GM21825 (cell line): ENCODE measurements around the gene APBA1.
"Not testable (repeated sequence)": the region's sequence is repeated elsewhere in the genome, so short reads cannot be mapped to it uniquely, and the experiment has no call there.

Experiments used
- ATAC-seq: cut with Tn5 transposase; IDR thresholded peaks from one replicate; pipeline ENCODE4 v1.9.1; 2021; ENCODE audit warnings: mild to moderate bottlenecking, moderate library complexity; ENCODE audit not compliant: unreplicated experiment

APBA1 gene

DNA sequence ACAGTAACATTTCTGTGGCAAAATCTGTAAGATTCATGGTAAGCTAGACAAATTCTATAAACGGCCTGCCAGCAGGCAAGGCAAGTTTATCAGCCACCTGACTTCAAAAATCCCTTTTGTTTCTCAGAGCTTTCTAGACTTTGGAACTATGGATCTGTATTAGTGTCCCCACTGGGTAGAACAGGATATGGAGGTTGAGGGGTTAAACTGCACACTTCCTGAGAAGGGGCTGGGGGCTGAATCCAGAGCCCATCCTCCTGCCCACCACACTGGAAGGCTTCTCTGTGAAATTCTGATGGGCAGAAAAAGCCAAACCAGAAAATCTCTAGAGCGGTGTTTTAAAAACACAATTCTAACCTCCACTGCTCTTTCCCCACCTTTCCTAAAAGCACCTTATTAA, 218.4 kb downstream of the APBA1 start:
- ATAC-seq = no peak

DNA sequence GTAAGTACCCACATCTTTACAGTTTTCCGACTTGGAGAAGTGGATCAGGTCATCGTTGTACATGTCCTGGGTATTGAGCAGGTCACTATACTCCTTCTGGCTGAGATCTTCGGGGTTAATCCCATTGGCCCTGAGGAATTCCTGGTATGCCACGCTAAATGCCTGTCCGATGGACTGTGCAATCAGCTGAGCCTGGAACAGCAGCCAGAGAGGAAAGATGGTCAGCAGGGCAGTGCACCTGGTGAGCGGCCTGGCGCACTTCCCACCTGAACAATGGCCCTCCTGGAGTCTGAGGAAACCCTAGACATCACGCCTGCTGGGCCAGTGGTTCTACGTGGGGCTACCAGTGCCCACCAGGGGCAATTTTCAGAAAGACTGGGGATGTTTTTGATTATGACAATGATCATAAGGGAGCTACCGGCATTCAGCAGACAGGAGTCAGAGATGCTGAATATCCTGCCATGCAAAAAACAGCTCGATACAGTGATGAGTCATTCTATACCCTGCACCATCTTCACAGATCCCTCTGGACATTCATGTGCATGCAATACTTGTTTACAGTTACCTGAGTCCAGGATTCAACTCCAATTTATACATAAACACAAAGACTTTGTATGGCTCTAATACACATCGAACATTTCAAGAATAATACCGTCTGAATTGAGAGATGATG, 219.9 kb downstream of the APBA1 start:
- ATAC-seq = no peak

DNA sequence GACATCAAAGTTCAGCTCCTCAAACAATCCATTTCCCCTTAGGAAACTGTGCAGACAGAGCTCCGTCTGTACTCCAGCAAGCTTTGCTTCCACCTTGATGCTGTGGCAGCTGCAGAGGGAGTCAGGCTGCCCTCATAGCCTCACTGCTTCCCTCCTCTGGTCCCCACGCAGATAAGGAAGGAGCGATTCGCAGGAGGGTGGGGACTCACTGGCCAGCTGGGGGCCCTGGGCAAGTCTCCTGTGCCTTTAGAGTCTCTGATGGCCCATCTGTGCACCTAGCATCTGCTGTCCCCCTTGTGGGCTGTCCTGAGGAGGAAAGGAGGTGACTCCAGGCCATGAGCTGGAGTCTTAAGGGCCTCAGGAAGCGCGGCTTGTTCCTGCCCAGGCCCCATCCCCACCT, 225.7 kb downstream of the APBA1 start:
- ATAC-seq = no peak

DNA sequence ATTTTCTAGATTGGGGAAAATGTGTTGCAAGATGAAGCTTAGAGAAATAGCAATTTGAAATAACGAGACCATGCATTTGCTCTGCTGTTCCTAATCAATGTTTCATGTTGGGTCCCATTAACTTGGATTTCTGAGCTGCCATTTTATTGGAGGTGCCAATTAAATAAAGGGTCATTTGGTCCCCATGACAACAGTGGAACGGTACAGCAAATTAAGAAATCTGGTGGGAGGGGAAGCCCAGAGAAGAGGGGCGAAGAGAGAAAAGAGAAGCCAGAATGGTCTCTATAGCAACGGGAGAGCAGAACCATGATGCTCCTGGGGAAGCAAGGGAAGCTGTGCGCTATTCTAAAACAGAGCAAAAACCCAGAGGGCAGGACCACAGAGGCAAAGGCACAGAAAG, 226.9 kb downstream of the APBA1 start:
- no peak for ATAC-seq

DNA sequence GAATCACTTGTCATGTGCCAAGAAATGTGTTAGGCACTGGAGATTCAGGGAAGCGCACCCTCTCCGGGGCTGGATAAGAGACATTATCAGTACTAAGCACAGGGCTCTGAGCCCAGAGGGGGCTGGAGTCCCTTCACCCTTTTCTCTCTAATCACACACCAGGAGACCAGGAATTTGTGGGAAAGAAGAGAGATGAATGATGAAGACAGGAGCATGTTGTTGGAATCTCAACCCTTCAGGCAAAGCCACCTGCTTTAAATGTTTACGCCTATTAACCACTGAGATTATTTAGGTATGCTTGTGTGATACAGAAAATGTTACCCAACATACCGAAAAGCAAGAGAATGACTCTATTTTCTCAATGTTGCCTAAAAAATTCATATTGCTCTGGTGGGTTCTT, 227.4 kb downstream of the APBA1 start:
- no peak for ATAC-seq

DNA sequence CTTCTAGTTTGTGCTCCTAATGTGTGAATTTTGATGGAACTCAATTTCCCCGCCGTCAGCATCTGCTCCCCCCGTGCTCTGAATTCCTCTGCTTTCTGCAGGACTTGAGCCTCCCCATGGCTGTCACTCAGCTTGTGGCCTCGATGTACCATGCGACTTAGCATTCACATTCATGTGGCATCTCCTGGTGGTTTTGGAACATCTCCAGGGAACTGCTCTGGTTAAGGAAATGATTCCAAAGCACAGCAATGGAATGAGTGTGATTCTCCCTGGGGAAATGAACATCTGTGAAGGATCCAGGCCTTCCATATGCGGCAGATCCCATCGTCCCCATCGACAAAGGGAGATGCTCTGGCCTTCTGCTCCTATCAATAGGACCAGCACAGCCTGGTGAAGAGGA, 228.2 kb downstream of the APBA1 start:
- no peak for ATAC-seq

DNA sequence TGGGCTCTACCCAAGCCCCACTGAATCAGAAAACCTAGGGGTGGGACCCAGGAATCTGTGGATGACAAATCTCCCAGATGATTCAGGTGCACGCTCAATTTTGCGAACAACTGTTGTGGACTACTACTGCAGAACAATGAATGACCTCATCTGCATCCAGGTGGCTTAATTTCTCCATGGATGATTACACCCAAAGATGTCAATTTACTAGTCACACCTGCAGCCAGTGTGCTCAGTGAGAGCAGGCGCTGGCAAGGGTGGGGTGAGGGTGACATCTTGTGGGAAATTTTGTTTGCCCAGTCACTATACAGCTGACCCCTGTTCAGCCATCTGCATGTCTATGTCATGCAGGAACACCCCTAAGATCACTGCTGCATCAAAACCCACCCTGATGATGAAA, 229.0 kb downstream of the APBA1 start:
- ATAC-seq = no peak

DNA sequence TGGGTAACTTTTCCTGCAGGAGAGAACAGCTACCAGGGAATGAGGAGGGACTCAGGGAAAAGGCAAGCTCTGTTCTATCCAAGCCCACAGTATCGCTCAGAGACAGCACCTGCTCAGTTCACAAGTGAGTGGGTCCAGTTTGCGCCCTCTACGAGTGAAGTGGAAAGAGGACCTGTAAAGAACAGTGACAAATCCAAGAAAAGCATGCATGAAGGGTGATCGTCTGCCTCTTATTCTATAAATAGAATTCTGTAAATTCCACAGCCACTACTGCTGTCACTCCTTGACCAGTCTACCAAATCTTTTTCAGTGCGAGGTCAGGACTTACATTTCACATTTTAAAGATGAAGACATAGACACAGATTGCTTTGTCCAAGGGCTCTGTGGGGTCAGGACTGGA, 229.7 kb downstream of the APBA1 start:
- no peak for ATAC-seq

DNA sequence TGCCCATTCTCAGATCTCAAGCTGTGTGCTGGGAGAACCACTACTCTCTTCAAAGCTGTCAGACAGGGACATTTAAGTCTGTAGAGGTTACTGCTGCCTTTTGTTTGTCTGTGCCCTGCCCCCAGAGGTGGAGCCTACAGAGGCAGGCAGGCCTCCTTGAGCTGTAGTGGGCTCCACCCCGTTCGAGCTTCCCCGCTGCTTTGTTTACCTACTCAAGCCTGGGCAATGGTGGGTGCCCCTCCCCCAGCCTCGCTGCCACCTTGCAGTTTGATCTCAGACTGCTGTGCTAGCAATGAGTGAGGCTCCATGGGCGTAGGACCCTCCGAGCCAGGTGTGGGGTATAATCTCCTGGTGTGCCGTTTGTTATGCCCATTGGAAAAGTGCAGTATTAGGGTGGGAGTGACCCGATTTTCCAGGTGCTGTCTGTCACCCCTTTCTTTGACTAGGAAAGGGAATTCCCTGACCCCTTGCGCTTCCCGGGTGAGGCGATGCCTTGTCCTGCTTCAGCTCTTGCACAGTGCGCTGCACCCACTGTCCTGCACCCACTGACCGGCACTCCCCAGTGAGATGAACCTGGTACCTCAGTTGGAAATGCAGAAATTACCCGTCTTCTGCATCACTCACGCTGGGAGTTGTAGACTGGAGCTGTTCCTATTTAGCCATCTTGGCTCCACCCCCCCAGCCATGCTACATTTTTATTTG, 231.8 kb downstream of the APBA1 start:
- not testable (repeated sequence) for ATAC-seq

DNA sequence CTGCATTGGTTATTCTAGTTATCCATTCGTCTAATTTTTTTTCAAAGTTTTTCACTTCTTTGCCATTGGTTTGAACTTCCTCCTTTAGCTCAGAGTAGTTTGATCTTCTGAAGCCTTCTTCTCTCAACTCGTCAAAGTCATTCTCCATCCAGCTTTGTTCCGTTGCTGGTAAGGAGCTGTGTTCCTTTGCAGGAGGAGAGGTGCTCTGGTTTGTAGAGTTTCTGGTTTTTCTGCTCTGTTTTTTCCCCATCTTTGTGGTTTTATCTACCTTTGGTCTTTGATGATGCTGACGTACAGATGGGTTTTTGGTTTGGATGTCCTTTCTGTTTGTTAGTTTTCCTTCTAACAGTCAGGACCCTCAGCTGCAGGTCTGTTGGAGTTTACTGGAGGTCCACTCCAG, 232.5 kb downstream of the APBA1 start:
- ATAC-seq = not testable (repeated sequence)

DNA sequence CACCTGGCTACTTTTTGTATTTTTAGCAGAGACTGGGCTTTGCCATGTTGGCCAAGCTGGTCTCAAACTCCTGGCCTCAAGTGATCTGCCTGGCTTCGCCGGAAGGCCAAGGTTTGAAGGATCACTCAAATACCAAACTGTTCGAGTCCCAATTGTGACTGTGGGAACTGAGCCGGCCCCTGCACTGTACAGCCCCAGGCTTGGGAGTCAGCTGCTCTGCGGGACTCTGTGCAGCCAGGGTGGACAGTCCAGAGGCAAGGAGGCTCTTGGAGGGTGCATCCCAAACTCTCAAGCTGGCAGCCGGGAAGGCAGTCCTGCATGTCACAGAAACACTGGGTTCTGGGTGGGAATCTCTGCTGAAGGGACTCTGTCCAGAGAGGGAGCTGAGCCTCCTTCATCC, 238.2 kb downstream of the APBA1 start:
- no peak for ATAC-seq

DNA sequence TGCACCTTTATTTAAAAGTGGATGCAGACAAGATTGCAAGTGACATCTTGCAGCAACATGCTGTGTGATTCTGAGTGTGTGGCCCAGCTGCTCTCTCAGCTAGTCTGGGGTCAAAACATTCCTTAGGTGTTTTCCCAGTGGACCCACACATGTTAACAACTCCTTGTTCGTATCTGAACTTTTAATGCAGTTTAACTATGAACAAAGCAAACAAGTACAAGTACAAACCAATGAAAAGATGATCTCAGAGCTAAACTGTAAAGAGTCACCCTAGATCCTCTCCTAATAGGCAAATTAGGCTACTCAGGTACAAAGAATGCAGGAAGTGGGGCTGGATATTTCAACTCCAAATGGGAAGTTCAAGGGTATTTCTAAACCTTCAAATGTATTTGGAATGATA, 238.8 kb downstream of the APBA1 start:
- no peak for ATAC-seq

DNA sequence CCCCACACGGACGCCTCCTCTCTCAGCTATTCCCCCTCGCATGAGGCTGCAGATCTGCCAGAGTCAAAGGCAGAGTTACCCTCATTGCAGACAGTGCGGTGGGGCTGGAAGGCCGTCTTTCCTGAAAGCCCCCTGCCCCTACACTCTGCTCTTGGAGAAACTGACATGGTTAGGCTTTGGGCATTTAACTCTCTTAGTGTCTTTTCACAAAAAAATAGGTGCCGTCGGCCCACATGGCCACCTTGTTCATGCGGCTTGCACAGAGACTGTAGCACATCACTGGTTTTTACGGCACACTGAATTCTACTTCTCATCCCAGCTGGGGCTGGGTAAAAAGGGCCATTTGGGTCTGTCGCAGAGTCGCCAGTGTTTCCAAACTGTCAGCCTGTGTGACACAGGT, 239.5 kb downstream of the APBA1 start:
- ATAC-seq = no peak

DNA sequence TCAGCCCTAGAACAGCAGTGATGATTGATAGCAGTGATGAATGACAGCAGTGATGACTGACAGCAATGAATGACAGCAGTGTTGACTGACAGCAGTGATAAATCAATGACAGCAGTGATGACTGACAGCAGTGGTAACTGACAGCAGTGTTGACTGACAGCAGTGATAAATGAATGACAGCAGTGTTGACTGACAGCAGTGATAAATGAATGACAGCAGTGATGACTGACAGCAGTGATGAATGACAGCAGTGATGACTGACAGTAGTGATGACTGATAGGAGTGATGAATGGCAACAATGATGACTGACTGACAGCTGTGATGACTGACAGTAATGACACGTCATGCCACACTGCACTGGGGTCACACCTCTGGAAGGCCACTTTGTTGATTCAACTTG, 240.4 kb downstream of the APBA1 start:
- no peak for ATAC-seq

DNA sequence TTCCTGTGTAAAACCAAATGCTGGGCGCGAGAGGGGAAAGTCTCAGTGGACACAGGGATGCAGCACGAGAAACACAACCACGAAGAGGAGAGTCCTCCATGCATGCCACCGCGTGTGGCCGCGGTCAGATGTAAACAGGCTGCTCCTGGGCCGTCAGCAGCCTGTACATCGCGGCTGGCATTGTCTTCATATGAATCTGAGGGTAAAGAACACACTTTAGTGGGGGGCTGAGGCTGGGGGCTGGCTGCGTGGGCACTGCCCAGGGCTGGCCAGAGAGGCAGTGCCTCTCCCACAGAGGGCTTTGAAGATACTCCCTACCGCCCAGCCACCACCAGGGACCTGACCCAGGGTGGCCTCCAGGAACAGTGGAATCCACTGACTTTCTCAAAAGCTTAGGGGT, 241.0 kb downstream of the APBA1 start:
- no peak for ATAC-seq

DNA sequence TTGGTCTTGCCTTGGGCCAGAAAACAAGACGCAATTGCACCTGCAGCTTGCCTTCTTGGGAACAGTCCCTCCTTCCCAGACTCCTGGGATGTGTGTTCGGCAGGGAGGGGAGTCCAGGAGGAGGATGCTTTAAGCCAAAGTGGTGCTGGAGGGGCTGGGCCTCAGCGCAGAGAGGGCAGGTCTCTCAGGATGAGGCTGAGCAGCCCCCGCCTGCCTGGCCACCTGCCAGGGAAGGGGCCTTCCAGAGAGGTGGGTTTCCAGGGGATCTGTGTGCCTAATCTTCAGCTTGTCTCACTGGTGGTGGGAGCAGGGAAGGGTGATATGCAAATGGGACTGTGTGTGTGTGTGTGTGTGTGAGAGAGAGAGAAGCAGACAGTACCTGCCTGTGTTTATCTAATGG, 242.0 kb downstream of the APBA1 start:
- ATAC-seq = no peak

DNA sequence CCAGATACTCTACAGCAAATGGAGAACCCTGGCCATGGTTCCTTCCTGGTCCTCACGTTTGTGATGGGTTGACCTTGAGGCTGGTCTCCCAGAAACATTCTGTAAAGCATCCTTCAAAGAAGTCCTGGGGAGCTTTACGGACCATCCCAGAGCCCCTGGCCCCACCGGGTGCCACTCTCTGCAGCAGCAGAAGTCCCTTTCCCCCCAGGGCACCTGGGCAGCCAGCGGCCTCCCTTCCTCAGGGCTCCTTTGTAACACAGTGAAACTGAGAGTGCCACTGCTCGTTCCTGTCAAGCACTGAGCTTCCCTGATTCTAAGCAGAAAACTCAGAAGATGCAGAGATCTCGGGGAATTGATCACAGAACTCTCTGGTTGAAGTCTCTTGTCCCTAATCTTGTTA, 242.9 kb downstream of the APBA1 start:
- no peak for ATAC-seq

DNA sequence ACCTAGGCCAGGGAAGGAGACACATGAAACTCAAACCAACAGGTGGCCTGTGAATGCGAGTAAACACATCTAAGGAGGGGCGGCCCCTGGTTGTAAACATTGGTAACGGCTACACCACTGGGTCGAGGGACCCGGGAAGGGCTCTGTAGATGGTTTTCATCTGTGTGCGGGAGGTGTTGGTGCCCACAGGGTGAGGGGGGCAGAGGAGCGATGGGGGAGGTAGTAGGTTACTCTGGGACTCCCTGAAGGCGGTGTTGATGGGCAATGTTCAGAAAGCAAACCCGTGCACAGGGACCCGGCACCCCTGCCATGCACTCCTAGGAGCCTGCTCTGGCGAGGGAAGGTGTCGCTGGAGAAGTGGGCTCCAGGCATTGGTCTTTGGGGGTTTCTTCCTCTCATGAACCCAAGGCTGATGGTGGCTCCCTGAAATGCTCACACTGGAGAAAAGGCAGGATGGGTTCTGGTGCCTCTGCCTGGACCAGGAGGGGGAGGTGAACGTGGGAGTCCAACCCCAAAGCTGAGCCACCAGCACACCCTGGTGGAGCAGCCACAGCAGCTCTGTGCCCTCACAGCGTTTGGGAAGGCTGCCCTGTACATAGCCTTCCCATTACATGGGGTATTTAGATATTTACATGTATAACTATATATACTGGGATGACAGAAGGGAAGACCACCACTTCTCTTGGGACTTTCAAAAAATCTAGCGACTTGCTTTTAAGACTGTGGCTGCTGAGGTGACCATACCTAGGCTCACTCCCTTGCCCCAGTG, 244.0 kb downstream of the APBA1 start:
- no peak for ATAC-seq

DNA sequence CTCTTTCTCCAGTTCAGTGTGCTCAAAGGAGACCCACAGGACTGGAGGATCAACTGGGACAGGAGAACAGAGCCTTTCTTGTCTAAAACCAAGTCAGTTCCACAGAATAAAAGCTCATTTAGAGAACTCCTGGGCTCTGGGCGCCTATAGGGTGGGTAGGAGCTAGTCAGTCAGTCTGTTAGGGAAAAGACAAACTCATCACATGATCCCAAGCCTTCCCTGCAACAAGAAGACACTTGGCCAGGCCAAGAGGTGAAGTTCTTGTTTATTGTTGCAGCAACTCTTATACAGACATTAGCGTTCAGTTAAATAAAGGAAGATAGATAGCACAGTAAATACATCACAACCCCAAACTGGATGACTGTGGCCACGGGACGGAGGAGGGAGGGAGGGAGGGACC, 244.9 kb downstream of the APBA1 start:
- no peak for ATAC-seq

DNA sequence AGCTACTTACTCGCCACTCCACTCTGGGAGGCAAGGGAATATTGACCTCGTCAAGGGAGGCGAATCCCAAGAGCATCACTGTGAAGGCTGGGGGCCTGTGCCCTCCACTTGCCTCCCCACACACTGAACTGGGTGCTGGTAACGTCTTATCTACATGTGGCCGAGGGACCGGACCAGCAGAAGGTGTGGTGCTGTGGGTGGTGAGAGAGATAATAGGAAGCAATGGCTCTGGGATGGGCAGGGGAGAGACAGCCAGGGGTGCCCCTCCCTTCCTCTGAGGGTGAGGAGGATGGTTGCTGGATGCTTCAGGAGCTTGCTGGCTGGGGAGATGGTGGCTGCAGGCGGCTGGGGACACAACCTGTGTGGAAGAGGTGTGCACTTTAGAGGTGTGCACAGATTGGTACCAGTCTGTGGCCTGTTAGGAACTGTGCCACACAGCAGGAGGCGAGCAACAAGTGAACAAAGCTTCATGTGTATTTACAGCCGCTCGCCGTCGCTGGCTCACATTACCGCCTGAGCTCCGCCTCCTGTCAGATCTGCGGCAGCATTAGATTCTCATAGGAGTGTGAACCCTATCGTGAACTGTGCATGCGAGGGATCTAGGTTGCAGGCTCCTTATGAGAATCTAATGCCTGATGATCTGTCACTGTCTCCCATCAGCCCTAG, 246.9 kb downstream of the APBA1 start:
- ATAC-seq = no peak

DNA sequence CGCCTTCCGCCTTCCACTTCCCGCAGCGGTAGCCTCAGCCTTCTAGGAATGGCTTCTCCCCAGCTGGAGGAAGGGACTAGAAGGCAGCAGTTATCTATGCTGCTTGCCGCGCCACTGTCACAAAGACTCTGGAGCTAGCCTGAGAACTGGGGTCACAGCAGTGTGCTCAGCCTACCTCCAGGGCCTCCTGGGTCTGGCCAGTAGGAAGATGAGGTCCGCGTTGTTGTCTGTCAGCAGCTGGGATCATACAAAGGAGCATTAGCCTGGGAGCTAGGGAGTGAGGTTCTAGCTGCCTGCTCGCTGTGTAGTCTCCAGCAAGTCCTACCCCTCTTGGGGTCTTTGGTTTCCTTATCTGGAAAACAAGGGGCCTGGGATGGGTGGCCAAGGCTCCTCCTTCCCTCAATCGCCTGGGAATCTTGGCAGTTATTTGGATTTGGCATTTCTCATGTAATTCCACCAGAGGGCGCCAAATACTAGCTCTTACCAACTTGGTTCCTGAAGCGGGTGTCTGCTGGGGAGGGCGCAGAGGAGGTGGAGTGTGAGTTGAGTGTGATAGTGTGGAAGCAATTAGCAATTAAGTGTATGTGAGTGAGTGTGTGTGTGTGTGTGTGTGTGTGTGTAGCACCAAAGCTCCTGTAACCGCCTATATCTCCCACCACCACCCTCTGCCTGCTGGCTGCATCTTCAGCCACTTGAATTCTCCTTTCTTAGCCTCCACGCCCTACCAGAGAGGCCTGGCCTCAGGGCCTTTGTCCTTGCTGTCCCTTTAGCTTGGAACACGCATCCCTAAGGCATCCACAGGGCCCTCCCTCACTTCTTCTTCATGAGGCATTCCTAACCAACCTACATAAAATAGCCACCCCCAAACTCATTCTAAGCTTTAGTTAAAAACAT, 250.0 kb downstream of the APBA1 start:
- no peak for ATAC-seq
